A673 (cell line): ENCODE data around the gene TRAPPC2L. TPM values are rescaled to one million over a fixed set of nuclear protein-coding genes. Genes with fewer than 3 reads are reported as not detected.
"Not testable (repeated sequence)": the region's sequence is repeated elsewhere in the genome, so short reads cannot be mapped to it uniquely, and the experiment has no call there.

Experiments used
- BruUV-seq: library from RNA; stranded (reverse); fragments of 400-500 nt; replicated peaks from 2 replicates; lab custom pipeline; 2021; lab: Mats Ljungman, UMichigan
- CTCF ChIA-PET: fragments of 300-600 bp; sonication (Branson Sonifier 250); formaldehyde crosslinking; loops from one replicate; lab custom pipeline; 2022; ENCODE audit warnings: antibody characterized with exemption; lab: Charles Lee
- POLR2A ChIA-PET: fragments of 300-600 bp; sonication (Branson Sonifier 250); formaldehyde crosslinking; loops from one replicate; lab custom pipeline; 2022; ENCODE audit warnings: antibody characterized with exemption; ENCODE audit not compliant: low non-redundant PET; lab: Charles Lee
- DNase-seq: peaks from one replicate; pipeline ENCODE4 v3.0.0-alpha.2; 2015; ENCODE audit warnings: low spot score
- H3K27ac ChIP-seq: fragments of 200-600 bp; sonication (generic); 2 replicates; pipeline ENCODE4 v1.5.1; 2016; ENCODE audit warnings: mixed run types, low read depth, mild to moderate bottlenecking, mixed read lengths, antibody characterized with exemption, low read length; ENCODE audit not compliant: poor library complexity, severe bottlenecking
- H3K27me3 ChIP-seq: fragments of 200-600 bp; sonication (generic); replicated peaks from 2 replicates; pipeline ENCODE4 v1.6.1; 2017; ENCODE audit warnings: mixed run types, low read depth, mild to moderate bottlenecking, mixed read lengths, antibody characterized with exemption, low read length; ENCODE audit not compliant: insufficient read depth, poor library complexity
- H3K36me3 ChIP-seq: fragments of 200-600 bp; sonication (generic); 2 replicates; pipeline ENCODE4 v1.6.1; 2016; ENCODE audit warnings: mixed run types, mild to moderate bottlenecking, mixed read lengths, antibody characterized with exemption, low read length; ENCODE audit not compliant: insufficient read depth, poor library complexity, severe bottlenecking
- H3K4me1 ChIP-seq: fragments of 200-600 bp; sonication (generic); 2 replicates; pipeline ENCODE4 v1.6.1; 2017; ENCODE audit warnings: mixed run types, mild to moderate bottlenecking, mixed read lengths, antibody characterized with exemption, low read length; ENCODE audit not compliant: insufficient read depth, poor library complexity, severe bottlenecking
- H3K4me3 ChIP-seq: fragments of 200-600 bp; sonication (generic); 2 replicates; pipeline ENCODE4 v1.5.1; 2016; ENCODE audit warnings: low read depth, mixed run types, mild to moderate bottlenecking, mixed read lengths, low read length; ENCODE audit not compliant: poor library complexity, severe bottlenecking
- H3K9me3 ChIP-seq: fragments of 200-600 bp; sonication (generic); 2 replicates; pipeline ENCODE4 v1.6.1; 2016; ENCODE audit warnings: mixed run types, low read depth, mild to moderate bottlenecking, mixed read lengths, antibody characterized with exemption, low read length; ENCODE audit not compliant: poor library complexity, severe bottlenecking
- EZH2 ChIP-seq: fragments of 200-600 bp; sonication (generic); IDR thresholded peaks from 2 replicates; pipeline ENCODE4 v1.6.1; 2017; ENCODE audit warnings: borderline replicate concordance, low read depth, mild to moderate bottlenecking, mixed read lengths, antibody characterized with exemption, low read length; ENCODE audit not compliant: poor library complexity, severe bottlenecking
- intact Hi-C: fragments of 100-400 bp; cut with micrococcal nuclease; formaldehyde crosslinking; loops from one replicate; pipeline ENCODE4 v1.10.0; 2022; ENCODE audit not compliant: unreplicated experiment
- total RNA-seq: library from RNA; stranded (reverse); gene quantifications from 2 replicates; pipeline ENCODE4 v1.2.3, GENCODE V29; 2021
- TF ChIP-seq, protein P1 (sequence below): fragments of 300-800, 200-600 bp; sonication (generic); conservative IDR thresholded peaks from 2 replicates; pipeline ENCODE4 v1.5.1; 2017; ENCODE audit warnings: low read depth, mild to moderate bottlenecking, antibody characterized with exemption, low read length, moderate library complexity, mixed read lengths

Gene TRAPPC2L
- total RNA-seq, 1 experiment from 2014 or later = 98.6 TPM

DNA sequence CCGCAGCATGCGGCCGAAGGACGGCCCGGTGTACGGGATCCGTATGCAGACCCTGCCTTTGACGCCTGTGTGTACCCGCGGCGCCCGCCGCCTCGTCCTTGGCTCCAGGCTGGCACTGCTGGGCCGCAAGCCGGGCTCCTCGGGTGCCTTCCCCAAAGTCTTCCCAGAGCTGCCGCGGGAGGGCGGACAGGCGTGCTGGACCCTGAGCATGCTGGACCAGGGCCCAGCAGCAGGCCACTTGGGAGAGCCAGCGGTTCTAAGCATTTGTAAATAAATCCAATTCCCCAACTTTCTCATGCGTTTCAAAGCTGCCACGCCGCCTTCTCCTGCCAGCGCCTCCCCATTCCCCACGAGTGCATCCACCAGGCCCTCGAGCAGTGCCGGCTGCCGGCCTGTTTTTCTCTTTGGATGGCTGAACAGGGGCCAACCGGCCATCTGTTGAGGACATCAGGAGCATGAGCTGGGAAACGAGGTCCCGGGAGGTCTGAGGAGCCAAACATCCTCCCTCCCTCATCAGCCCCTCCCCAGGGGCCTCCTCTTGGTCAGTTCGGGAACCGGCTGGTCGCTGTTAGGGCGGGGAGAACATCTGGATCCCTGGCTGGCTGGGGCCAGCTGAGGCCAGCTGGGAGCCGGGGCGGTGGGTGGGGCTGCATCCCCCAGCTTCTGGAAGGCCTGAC, 30.1 kb downstream of the TRAPPC2L start:
- Histone ChIP-seq H3K4me3 (no peak overlapping the region), H3K9me3 (no peaks in the 10 kb centered on the region), H3K36me3 (no peaks in the 10 kb centered on the region), H3K27ac (no peak overlapping the region), H3K4me1 (peaks cover 6% of the 10 kb centered on the region), H3K27me3 (no peaks in the 10 kb centered on the region)
- POLR2A ChIA-PET = no interaction called here
- DNase-seq = no peak
- BruUV-seq = no TSS peak
- TF ChIP-seq, protein P1, sequence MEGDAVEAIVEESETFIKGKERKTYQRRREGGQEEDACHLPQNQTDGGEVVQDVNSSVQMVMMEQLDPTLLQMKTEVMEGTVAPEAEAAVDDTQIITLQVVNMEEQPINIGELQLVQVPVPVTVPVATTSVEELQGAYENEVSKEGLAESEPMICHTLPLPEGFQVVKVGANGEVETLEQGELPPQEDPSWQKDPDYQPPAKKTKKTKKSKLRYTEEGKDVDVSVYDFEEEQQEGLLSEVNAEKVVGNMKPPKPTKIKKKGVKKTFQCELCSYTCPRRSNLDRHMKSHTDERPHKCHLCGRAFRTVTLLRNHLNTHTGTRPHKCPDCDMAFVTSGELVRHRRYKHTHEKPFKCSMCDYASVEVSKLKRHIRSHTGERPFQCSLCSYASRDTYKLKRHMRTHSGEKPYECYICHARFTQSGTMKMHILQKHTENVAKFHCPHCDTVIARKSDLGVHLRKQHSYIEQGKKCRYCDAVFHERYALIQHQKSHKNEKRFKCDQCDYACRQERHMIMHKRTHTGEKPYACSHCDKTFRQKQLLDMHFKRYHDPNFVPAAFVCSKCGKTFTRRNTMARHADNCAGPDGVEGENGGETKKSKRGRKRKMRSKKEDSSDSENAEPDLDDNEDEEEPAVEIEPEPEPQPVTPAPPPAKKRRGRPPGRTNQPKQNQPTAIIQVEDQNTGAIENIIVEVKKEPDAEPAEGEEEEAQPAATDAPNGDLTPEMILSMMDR = no peak
- TF ChIP-seq EZH2 = no peak
- CTCF ChIA-PET = interaction anchor here (1.2 kb wide), 1 partner anchor 29 kb away, joined by 3 read pairs; no protein-coding TSS in a partner anchor
- intact Hi-C loops = no loop called here

DNA sequence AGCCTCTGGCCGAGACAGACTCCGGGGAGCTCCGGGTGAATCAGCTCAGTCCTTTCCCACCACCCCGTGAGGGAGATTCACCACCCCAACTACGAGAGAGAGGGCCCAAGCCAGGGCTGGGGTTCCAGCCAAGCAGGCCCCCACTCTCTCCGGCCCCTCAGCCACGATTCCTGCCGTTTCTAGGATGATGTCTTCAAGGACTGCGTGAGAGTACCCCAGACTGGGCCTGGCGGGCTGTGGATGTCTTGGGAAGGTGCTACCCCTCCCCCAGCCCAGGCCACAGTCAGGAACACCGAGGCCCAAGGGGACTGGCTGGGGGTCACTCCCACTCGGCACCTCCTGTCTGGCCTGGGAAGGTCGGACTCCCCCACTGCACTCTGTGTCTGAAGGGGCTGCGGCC, 31.1 kb downstream of the TRAPPC2L start:
- H3K36me3 ChIP-seq = no peaks in the 10 kb centered on the region
- no peaks in the 10 kb centered on the region for H3K9me3 ChIP-seq
- no TSS peak for BruUV-seq
- H3K4me1 ChIP-seq = peaks cover 6% of the 10 kb centered on the region
- CTCF ChIA-PET = interaction anchor here (1.2 kb wide), 1 partner anchor 30 kb away, joined by 3 read pairs; no protein-coding TSS in a partner anchor
- POLR2A ChIA-PET = no interaction called here
- H3K27me3 ChIP-seq = no peaks in the 10 kb centered on the region
- H3K27ac ChIP-seq = no peak overlapping the region
- DNase-seq = no peak
- H3K4me3 ChIP-seq = no peak overlapping the region
- intact Hi-C loops = no loop called here
- TF ChIP-seq, protein P1 = no peak
- TF ChIP-seq EZH2 = no peak

DNA sequence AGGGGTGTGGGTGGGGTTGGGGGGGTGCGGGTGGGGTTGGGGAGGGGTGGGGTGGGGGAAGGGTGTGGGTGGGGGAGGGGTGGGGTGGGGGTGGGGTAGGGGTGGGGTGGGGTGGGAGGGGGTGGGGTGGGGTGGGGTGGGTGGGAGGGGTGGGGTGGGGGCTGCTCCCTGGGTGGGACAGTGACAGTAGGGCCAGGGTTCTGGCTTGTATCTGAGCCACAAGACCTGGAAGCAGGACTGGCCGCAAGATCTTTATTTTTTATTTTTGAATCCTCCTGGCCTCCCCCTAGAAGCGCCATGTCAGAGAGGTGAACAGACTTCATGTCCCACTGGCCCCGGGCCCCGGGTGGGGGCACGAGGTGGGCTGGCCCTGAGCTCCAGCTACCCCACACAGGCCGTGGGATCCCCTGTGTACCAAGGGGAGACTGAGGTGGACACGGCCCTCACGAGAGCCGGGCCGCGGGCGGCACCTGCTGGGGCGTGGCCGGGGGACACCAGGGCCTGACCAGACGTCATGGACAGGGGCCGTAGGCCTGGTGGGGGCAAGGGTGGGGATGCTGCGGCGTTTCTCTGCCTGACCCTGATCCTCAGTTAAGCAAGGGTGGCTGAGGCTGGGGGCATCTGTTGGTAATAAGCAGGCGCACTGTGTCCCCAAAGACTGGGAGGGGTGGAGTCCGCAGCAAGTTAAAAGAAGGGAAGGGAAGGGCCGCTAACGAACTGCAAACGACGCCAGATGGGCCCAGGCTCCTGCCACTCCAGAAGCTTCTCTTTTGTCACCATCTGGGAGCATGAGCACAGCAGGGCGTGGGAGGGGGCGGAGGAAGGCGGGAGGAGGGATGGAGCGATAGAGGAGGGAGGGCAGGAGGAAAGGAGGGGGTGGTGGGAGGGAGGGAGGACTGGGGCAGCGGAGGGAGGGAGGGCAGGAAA, 31.8 kb downstream of the TRAPPC2L start:
- POLR2A ChIA-PET = no interaction called here
- Histone ChIP-seq H3K9me3 (no peaks in the 10 kb centered on the region), H3K27me3 (no peaks in the 10 kb centered on the region), H3K36me3 (no peaks in the 10 kb centered on the region), H3K4me3 (no peak overlapping the region), H3K4me1 (peaks cover 6% of the 10 kb centered on the region), H3K27ac (peak overlapping the region; percentile 37)
- CTCF ChIA-PET = no interaction called here
- no peak for TF ChIP-seq EZH2
- TF ChIP-seq, protein P1 = no peak
- DNase-seq = peak; percentile 72
- BruUV-seq = no TSS peak
- intact Hi-C loops = no loop called here

DNA sequence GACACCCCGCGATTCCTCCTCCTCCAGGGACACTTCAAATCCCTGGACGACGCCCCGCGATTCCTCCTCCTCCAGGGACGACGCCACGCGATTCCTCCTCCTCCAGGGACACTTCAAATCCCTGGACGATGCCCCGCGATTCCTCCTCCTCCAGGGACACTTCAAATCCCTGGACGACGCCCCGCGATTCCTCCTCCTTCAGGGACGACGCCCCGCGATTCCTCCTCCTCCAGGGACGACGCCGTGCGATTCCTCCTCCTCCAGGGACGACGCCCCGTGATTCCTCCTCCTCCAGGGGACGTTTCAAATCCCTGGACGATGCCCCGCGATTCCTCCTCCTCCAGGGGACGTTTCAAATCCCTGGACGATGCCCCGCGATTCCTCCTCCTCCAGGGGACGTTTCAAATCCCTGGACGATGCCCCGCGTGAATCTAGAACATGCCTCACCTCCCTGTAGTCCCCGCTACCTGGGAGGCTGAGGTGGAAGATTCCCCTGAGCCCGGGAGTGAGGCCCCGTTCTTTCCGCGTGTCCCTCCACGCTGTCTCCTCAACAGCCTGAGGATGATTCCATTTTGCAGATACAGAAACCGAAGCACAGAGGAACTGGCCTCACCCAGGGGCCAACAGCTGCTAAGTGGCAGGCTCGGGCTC, 32.9 kb downstream of the TRAPPC2L start:
- CTCF ChIA-PET, POLR2A ChIA-PET, BruUV-seq: not testable (repeated sequence)

More for the DNA sequence above, 32.9 kb downstream of the TRAPPC2L start:
- H3K36me3 ChIP-seq, H3K27ac ChIP-seq, DNase-seq, intact Hi-C loops, H3K4me3 ChIP-seq, H3K27me3 ChIP-seq, H3K4me1 ChIP-seq, H3K9me3 ChIP-seq: not testable (repeated sequence)
